ENCODE data around the gene EVA1A.

EVA1A gene

DNA sequence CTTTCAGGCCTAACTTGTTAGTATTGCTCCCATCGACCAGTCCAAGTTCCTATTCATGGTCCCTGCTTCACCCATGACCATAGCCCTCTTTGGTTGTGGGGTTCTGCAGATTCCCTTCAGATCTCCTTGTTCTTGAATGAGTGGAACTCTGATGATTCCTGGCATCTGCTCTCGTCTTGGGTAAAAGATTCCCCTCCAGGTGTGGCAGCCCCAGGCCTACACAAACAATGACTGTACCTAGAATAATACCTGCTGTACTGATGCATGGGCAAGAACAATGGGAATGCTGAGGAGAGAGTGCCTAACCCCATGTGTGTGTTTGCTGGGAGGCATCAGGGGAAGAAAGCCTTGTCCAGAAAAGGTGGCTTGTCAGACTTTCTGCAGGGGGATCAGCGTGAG is 46.7 kb upstream of the EVA1A start:
- Histone ChIP-seq H3K36me3 (no peaks in the 10 kb centered on the region), H3K4me1 (peaks cover 0 to 7% (median 0%) of the 10 kb centered on the region in 4 donors), H3K27me3 (peaks cover 0 to 43% of the 10 kb centered on the region in 2 donors), H3K9me3 (no peaks in the 10 kb centered on the region), H3K4me3 (no peak overlapping the region), H3K27ac (no peak overlapping the region)
- DNase-seq, result no peak
- intact Hi-C loops (cut with DNase I; ENCODE audit: low total_unique reads), result no loop called here
- TF ChIP-seq, protein P1, sequence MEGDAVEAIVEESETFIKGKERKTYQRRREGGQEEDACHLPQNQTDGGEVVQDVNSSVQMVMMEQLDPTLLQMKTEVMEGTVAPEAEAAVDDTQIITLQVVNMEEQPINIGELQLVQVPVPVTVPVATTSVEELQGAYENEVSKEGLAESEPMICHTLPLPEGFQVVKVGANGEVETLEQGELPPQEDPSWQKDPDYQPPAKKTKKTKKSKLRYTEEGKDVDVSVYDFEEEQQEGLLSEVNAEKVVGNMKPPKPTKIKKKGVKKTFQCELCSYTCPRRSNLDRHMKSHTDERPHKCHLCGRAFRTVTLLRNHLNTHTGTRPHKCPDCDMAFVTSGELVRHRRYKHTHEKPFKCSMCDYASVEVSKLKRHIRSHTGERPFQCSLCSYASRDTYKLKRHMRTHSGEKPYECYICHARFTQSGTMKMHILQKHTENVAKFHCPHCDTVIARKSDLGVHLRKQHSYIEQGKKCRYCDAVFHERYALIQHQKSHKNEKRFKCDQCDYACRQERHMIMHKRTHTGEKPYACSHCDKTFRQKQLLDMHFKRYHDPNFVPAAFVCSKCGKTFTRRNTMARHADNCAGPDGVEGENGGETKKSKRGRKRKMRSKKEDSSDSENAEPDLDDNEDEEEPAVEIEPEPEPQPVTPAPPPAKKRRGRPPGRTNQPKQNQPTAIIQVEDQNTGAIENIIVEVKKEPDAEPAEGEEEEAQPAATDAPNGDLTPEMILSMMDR (IDR thresholded peaks at IDR 0.05), result no peak

DNA sequence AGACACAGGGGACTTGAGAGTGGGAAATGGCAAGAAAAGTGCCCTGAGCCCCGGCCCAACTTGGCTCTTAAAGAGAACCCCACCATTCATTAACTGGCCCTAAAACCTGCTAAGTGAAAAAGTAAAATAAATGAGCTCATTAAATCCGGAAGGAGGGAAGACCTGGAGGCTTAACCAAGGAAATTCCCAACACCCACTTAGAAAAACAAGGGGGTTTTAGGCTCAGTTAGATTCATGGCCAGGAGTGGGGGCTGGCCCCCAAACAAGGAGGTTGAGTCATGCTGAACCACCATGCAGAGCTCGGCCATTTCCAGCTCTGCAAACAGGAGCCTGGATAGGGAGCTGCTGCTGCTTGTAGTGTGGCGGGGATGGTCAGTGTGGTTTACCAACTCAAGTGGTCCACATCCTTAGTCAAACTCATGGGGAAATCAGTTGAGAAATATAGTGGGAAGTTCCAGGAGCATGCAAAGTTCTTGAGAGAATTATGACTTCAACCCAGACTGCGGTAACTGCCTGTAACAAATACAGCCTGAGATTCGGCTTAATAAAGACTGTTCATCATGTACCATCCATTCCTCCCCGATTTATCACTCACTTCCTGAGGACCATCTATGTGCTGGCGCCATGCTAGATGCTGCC is 46.1 kb upstream of the EVA1A start:
- Histone ChIP-seq H3K4me1 (peaks cover 0 to 7% (median 0%) of the 10 kb centered on the region in 4 donors), H3K27ac (no peak overlapping the region), H3K4me3 (no peak overlapping the region), H3K27me3 (peaks cover 0 to 43% of the 10 kb centered on the region in 2 donors), H3K36me3 (no peaks in the 10 kb centered on the region), H3K9me3 (no peaks in the 10 kb centered on the region)
- no peak for DNase-seq
- intact Hi-C loops (cut with DNase I; ENCODE audit: low total_unique reads), result no loop called here
- TF ChIP-seq, protein P1 (IDR thresholded peaks at IDR 0.05), result no peak

DNA sequence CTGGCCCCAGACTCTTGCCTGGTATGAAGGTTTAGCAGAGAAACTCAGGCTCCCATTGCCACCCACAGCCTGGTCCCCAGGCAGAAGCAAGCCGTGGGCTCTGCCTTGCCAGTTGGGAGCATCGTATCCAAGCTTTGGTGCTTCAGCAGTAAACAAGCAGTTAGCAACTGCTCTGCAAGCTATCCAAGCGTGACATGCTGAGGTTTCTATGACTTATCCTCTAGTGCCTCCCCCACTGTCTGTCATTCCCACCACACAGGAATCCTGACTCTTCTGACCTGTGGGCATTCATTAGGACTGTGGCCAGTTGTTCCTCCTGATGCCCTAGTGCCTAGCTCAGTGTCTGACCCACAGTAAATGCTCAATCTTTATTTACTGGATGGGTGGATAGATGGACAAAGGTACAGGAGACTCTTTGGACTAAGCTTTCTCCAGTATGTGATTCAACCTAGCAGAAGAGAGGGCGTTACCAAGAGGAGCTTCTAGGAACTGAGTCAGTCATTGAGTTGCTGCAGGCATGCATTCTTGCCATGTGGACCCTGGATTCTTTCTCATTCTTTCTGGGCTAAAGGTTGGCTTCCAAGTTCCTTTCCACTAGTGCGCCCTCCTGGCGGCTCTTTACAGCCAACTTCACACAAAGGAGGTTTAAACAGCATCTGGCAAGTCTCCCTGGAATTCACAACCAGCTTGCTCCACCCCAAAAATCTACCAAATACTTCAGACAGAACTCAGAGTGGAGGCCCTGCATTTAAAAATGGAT is 45.2 kb upstream of the EVA1A start:
- TF ChIP-seq, protein P1 (IDR thresholded peaks at IDR 0.05), result no peak
- no peak for DNase-seq
- H3K27ac ChIP-seq, result no peak overlapping the region
- no peaks in the 10 kb centered on the region for H3K36me3 ChIP-seq
- no peak overlapping the region for H3K4me3 ChIP-seq
- peaks cover 0 to 7% (median 0%) of the 10 kb centered on the region in 4 donors for H3K4me1 ChIP-seq
- no peaks in the 10 kb centered on the region for H3K9me3 ChIP-seq
- intact Hi-C loops (cut with DNase I; ENCODE audit: low total_unique reads), result no loop called here
- H3K27me3 ChIP-seq, result peaks cover 0 to 43% of the 10 kb centered on the region in 2 donors

DNA sequence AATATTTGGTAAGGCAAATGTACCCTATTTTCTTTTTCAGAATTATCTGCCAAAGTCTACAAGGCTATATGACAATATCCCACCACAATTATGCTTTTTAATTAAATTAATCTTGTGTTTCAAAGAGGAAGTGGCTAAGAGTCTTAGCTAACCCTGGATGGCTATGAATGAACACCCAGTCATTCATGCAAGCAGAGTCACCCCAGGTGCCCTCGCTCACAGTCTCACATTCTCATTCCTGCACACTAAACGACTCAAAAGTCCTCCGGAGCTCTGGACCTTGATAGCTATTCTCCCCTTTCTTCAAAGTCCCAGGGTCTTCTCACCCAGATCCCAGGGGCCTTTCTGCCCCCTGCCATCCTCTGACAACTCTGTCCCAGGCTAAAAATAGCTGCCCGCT is 43.7 kb upstream of the EVA1A start:
- no peak overlapping the region for H3K4me3 ChIP-seq
- H3K9me3 ChIP-seq, result no peaks in the 10 kb centered on the region
- H3K27ac ChIP-seq, result no peak overlapping the region
- peaks cover 0 to 33% of the 10 kb centered on the region in 2 donors for H3K27me3 ChIP-seq
- no peak for DNase-seq
- intact Hi-C loops (cut with DNase I; ENCODE audit: low total_unique reads), result no loop called here
- H3K36me3 ChIP-seq, result no peaks in the 10 kb centered on the region
- TF ChIP-seq, protein P1 (IDR thresholded peaks at IDR 0.05), result no peak
- H3K4me1 ChIP-seq, result peaks cover 0 to 7% (median 0%) of the 10 kb centered on the region in 4 donors

DNA sequence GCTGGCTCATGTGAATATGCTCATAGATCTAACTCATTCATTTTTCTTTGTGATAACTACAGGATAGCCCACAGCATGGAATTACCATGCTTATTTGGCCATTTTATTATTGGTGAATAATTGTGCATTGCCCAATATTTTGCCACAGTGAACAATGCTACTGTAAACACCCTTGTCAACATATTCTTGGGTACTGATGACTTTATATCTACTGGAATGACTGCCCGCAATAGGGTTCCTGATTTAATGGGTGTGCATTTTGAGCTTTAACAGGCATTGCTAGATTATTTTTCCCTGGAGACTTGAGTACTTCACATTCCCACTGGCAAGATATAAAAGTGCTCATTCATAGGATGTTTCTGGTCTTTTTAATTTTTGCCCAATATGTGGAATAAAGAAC is 42.7 kb upstream of the EVA1A start:
- H3K4me1 ChIP-seq, result peaks cover 0 to 2% (median 0%) of the 10 kb centered on the region in 4 donors
- H3K36me3 ChIP-seq, result no peaks in the 10 kb centered on the region
- H3K27ac ChIP-seq, result no peak overlapping the region
- TF ChIP-seq, protein P1 (IDR thresholded peaks at IDR 0.05), result no peak
- no peak overlapping the region for H3K4me3 ChIP-seq
- peaks cover 0 to 26% of the 10 kb centered on the region in 2 donors for H3K27me3 ChIP-seq
- DNase-seq, result no peak
- intact Hi-C loops (cut with DNase I; ENCODE audit: low total_unique reads), result no loop called here
- H3K9me3 ChIP-seq, result no peaks in the 10 kb centered on the region
